ENCODE measurements around the gene TRIM38.

Gene TRIM38

DNA sequence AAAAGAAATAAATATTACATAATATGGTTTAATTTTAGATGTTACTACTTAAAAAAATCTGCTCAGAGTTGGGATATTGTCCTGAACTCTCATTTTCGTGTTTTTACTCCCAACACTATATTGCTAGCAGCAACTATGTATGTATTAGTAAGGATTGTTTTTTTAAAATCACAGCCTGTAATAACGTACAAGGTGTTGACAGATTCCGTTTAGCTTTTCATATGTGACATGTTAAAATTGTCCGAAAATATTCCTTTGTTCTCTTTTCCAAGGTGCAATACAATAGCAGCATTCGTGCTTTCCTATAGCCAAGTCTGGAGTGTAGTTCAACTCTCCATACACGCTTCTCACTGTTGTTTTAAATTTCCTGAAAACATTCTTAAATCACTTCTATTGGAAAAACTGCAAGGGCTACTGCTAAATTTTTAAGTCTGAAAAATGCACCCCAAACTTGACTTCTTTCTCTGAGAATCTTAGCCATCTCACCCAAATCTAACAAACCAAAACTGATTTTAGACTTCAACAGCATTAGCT lies 65.7 kb downstream of the TRIM38 start:
- Histone ChIP-seq H3K4me3 (peak overlapping the region in 1 of 10 experiments; percentile 74; a peak in 1 of 20 replicates), H3K4me2 (peak overlapping the region; percentile 77 to 95 (median 90); a peak in 21 of 22 replicates), H4K20me1 (peaks cover 0 to 5% (median 0%) of the 10 kb centered on the region in 11 experiments; a peak in 1 of 22 replicates), H3K36me3 (no peaks in the 10 kb centered on the region), H3K27ac (peak overlapping the region in 9 of 11 experiments; percentile 82 to 99 (median 93); a peak in 16 of 22 replicates), H3K4me1 (peaks cover 52 to 68% (median 60%) of the 10 kb centered on the region in 10 experiments), H3K9me3 (replicated peaks in 1 of 11) (no peaks in the 10 kb centered on the region), H3K9ac (peak overlapping the region in 10 of 11 experiments; percentile 11 to 93 (median 88); a peak in 19 of 22 replicates), H3K27me3 (no peaks in the 10 kb centered on the region)
- no peak for TF ChIP-seq Cebpa-rat (IDR thresholded peaks at IDR 0.05)

DNA sequence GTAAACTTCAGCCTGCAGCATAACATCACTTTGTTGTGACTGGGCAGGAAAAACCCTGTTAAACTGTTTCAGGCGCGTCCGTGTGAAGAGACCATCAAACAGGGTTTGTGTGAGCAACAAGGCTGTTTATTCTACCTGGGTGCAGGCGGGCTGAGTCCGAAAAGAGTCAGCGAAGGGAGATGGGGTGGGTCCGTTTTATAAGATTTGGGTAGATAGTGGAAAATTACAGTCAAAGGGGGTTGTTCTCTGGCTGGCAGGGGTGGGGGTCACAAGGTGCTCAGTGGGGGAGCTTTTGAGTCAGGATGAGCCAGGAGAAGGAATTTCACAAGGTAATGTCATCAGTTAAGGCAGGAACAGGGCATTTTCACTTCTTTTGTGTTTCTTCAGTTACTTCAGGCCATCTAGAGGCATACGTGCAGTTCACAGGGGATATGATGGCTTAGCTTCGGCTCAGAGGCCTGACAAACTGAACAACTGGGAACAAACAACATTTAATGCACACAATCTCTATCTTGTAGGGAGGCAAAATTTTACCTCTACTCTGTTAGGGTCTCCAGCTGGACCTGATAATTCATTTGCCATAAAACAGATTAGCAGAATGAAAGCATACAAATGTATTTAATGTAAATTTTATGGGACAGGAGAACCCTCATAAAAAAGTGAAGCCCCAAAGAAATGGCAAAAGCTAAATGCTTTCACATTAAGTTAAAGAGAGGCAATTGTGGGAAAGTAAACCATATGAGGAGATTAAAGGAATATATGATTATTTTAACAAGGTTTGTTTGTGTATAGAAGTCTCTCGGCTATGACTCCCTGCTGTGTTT lies 66.4 kb downstream of the TRIM38 start:
- no peak overlapping the region for H3K4me3 ChIP-seq

DNA sequence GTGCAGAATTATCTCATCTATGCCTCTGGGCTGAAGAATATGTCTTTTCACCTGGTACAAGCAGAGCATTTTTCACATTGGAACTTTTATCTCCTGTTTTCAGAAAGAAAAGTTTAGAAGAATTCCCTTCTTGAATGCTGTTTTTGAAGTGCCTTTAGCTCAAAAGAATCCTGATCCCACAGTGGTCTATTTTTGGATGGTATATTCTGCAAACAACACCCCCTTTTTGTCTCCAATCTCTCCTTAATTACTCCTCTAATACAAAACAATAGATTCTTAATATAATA lies 66.9 kb downstream of the TRIM38 start:
- Histone ChIP-seq H3K9me3 (replicated peaks in 1 of 11) (no peaks in the 10 kb centered on the region), H3K9ac (peak overlapping the region in 9 of 11 experiments; percentile 6 to 93 (median 88); a peak in 16 of 22 replicates), H3K27me3 (no peaks in the 10 kb centered on the region), H3K4me1 (peaks cover 57 to 73% (median 65%) of the 10 kb centered on the region in 10 experiments), H3K27ac (peak overlapping the region in 9 of 11 experiments; percentile 82 to 99 (median 93); a peak in 16 of 22 replicates), H3K4me3 (no peak overlapping the region), H3K4me2 (peak overlapping the region in 10 of 11 experiments; percentile 77 to 95 (median 90); a peak in 18 of 22 replicates), H4K20me1 (peaks cover 0 to 5% (median 0%) of the 10 kb centered on the region in 11 experiments; a peak in 1 of 22 replicates), H3K36me3 (no peaks in the 10 kb centered on the region)
- TF ChIP-seq Cebpa-rat (IDR thresholded peaks at IDR 0.05), result no peak

More for the DNA sequence above, 66.4 kb downstream of the TRIM38 start:
- Histone ChIP-seq H4K20me1 (peaks cover 0 to 5% (median 0%) of the 10 kb centered on the region in 11 experiments; a peak in 1 of 22 replicates), H3K27ac (peak overlapping the region in 9 of 11 experiments; percentile 82 to 99 (median 93); a peak in 16 of 22 replicates), H3K9me3 (replicated peaks in 1 of 11) (no peaks in the 10 kb centered on the region), H3K36me3 (no peaks in the 10 kb centered on the region), H3K9ac (peak overlapping the region in 10 of 11 experiments; percentile 6 to 93 (median 88); a peak in 17 of 22 replicates), H3K27me3 (no peaks in the 10 kb centered on the region), H3K4me1 (peaks cover 52 to 68% (median 60%) of the 10 kb centered on the region in 10 experiments), H3K4me2 (peak overlapping the region; percentile 25 to 95 (median 89); a peak in 21 of 22 replicates)
- no peak for TF ChIP-seq Cebpa-rat (IDR thresholded peaks at IDR 0.05)

- TF ChIP-seq Cebpa-rat (IDR thresholded peaks at IDR 0.05), result no peak
- Histone ChIP-seq H3K9me3 (replicated peaks in 1 of 11) (no peaks in the 10 kb centered on the region), H3K27ac (peak overlapping the region in 9 of 11 experiments; percentile 82 to 99 (median 93); a peak in 16 of 22 replicates), H3K4me3 (peak overlapping the region in 7 of 10 experiments; percentile 59 to 80 (median 72); a peak in 8 of 20 replicates), H3K27me3 (no peaks in the 10 kb centered on the region), H4K20me1 (peaks cover 0 to 5% (median 0%) of the 10 kb centered on the region in 11 experiments; a peak in 1 of 22 replicates), H3K36me3 (no peaks in the 10 kb centered on the region), H3K4me1 (peaks cover 57 to 77% (median 66%) of the 10 kb centered on the region in 10 experiments), H3K9ac (peak overlapping the region in 10 of 11 experiments; percentile 32 to 93 (median 88); a peak in 18 of 22 replicates), H3K4me2 (peak overlapping the region; percentile 8 to 96 (median 90); a peak in 21 of 22 replicates)
Measured at GRCh38 chr6:26029857-26030653, 67.5 kb downstream of the TRIM38 start.

DNA sequence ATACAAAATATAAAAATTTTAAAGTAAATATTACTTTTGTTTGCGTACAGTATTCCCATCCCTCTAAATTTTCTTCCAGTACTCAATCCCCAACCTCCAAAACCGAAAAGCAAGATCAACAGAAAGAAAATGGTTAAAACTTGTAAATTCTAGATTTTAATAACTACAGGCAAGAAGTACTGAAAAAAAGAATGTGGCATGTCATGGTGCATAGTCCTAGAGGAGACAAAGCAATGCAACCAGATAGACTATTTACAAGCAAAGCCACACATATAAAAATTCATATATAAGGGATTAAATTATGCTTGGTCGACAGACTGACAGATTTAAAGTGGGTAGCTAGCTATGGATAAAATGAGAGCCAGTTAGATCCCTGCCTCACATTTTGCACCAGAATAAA lies 68.1 kb downstream of the TRIM38 start:
- Histone ChIP-seq H3K9ac (peak overlapping the region in 10 of 11 experiments; percentile 82 to 93 (median 89); a peak in 19 of 22 replicates), H3K4me1 (peaks cover 51 to 71% (median 60%) of the 10 kb centered on the region in 10 experiments), H3K4me2 (peak overlapping the region; percentile 77 to 97 (median 92); a peak in 21 of 22 replicates), H4K20me1 (peaks cover 0 to 5% (median 0%) of the 10 kb centered on the region in 11 experiments; a peak in 1 of 22 replicates), H3K36me3 (no peaks in the 10 kb centered on the region), H3K9me3 (replicated peaks in 1 of 11) (no peaks in the 10 kb centered on the region), H3K27me3 (no peaks in the 10 kb centered on the region), H3K4me3 (peak overlapping the region in 8 of 10 experiments; percentile 59 to 80 (median 71); a peak in 13 of 20 replicates), H3K27ac (peak overlapping the region in 9 of 11 experiments; percentile 82 to 99 (median 93); a peak in 16 of 22 replicates)
- no peak for TF ChIP-seq Cebpa-rat (IDR thresholded peaks at IDR 0.05)

GRCh38 chr6:26031151-26031594 lies 68.6 kb downstream of the TRIM38 start:
- H4K20me1 ChIP-seq, result peaks cover 0 to 5% (median 0%) of the 10 kb centered on the region in 11 experiments; a peak in 1 of 22 replicates
- peak overlapping the region; percentile 70 to 93 (median 88) for H3K9ac ChIP-seq
- peak overlapping the region; percentile 59 to 80 (median 70) for H3K4me3 ChIP-seq
- H3K27me3 ChIP-seq, result no peaks in the 10 kb centered on the region
- H3K9me3 ChIP-seq (replicated peaks in 1 of 11), result no peaks in the 10 kb centered on the region
- peak overlapping the region; percentile 3 to 99 (median 91); a peak in 21 of 22 replicates for H3K27ac ChIP-seq
- peaks cover 46 to 67% (median 55%) of the 10 kb centered on the region in 10 experiments for H3K4me1 ChIP-seq
- H3K4me2 ChIP-seq, result peak overlapping the region; percentile 77 to 97 (median 92)
- no peak for TF ChIP-seq Cebpa-rat (IDR thresholded peaks at IDR 0.05)
- no peaks in the 10 kb centered on the region for H3K36me3 ChIP-seq

DNA sequence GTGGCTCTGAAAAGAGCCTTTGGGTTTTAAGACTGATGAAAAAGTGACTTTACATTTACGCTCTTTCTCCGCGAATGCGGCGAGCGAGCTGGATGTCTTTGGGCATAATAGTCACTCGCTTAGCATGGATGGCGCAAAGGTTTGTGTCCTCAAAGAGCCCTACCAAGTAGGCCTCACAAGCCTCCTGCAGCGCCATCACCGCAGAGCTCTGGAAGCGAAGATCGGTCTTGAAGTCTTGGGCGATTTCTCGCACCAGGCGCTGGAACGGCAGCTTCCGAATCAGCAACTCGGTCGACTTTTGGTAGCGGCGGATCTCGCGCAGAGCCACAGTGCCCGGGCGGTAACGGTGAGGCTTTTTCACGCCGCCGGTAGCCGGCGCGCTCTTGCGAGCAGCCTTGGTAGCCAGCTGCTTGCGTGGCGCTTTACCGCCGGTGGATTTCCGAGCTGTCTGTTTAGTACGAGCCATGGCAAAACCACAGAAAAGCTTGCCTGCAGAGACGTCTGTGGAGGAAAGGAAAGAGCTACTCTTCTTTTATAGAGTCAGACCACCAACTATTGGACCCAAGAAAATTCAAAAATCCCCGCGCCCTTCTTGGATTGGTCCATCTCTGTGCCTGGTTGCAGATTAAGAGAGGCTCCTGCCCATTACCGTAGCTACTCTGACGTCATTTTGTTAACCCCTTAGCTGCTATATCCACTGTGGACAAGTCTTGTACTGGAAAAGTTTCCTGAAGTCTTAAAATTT lies 69.2 kb downstream of the TRIM38 start:
- TF ChIP-seq Cebpa-rat (IDR thresholded peaks at IDR 0.05), result no peak
- peaks cover 46 to 67% (median 55%) of the 10 kb centered on the region in 10 experiments for H3K4me1 ChIP-seq
- peak overlapping the region; percentile 59 to 80 (median 70) for H3K4me3 ChIP-seq
- peak overlapping the region; percentile 81 to 93 (median 88) for H3K9ac ChIP-seq
- peaks cover 0 to 5% (median 0%) of the 10 kb centered on the region in 11 experiments; a peak in 1 of 22 replicates for H4K20me1 ChIP-seq
- peak overlapping the region; percentile 53 to 99 (median 91); a peak in 21 of 22 replicates for H3K27ac ChIP-seq
- no peaks in the 10 kb centered on the region for H3K36me3 ChIP-seq
- H3K27me3 ChIP-seq, result no peaks in the 10 kb centered on the region
- H3K9me3 ChIP-seq (replicated peaks in 1 of 11), result no peaks in the 10 kb centered on the region
- H3K4me2 ChIP-seq, result peak overlapping the region; percentile 77 to 97 (median 92)

All from BLaER1 treated with 17β-estradiol and CSF1 and Interleukin-3, amounts not matched to agents 10 nM and 100 nM (cell line).